Measurements from ENCODE around the gene UBE2E2. TPM values are rescaled to one million over a fixed set of nuclear protein-coding genes. Genes with fewer than 3 reads are reported as not detected.

The UBE2E2 gene
- total and polyA plus RNA-seq, 2 experiments from 2014 or later: 29.0 to 75.4 TPM

- H3K9me2 ChIP-seq (ENCODE audit: insufficient read depth): no peaks in the 10 kb centered on the region
- no peak overlapping the region for H3K4me3 ChIP-seq
- no peaks in the 10 kb centered on the region for H3F3A ChIP-seq (ENCODE audit: insufficient read depth)
- H3K9ac ChIP-seq: no peak overlapping the region
- no peak for DNase-seq
- no peaks in the 10 kb centered on the region for H3K27me3 ChIP-seq (replicated peaks; ENCODE audit: insufficient read depth)
- TF ChIP-seq EZH2phosphoT487 (IDR thresholded peaks at IDR 0.05; ENCODE audit: insufficient read depth, low read depth) (no peak), EZH2 (IDR thresholded peaks at IDR 0.05; ENCODE audit: insufficient read depth, poor library complexity, severe bottlenecking) (no peak)
- H3K27ac ChIP-seq: no peak overlapping the region
- peaks cover 5% of the 10 kb centered on the region; the same call in 1 of the 2 replicates for H4K20me1 ChIP-seq (ENCODE audit: insufficient read depth)
- in situ Hi-C loops (cut with MboI): no loop called here
- peaks cover 12% of the 10 kb centered on the region; the same call in 1 of the 2 replicates for H3K79me2 ChIP-seq (ENCODE audit: insufficient read depth)
- no peak overlapping the region for H3K4me2 ChIP-seq (ENCODE audit: unreplicated experiment)
- H3K36me3 ChIP-seq (ENCODE audit: low read depth): no peaks in the 10 kb centered on the region
- H2AFZ ChIP-seq: no peak overlapping the region
- H3K4me1 ChIP-seq (ENCODE audit: insufficient read depth): no peaks in the 10 kb centered on the region
- H3K9me3 ChIP-seq (ENCODE audit: low read depth): no peaks in the 10 kb centered on the region
These were observed 187.9 kb downstream of the UBE2E2 start for GRCh38 chr3:23390989-23391553.

GRCh38 chr3:23395115-23395514 lies 192.0 kb downstream of the UBE2E2 start:
- H3K79me2 ChIP-seq (ENCODE audit: insufficient read depth): peaks cover 9% of the 10 kb centered on the region; the same call in 1 of the 2 replicates
- no peaks in the 10 kb centered on the region for H3K9me3 ChIP-seq (ENCODE audit: low read depth)
- H3K9ac ChIP-seq: no peak overlapping the region
- in situ Hi-C loops (cut with MboI): no loop called here
- no peaks in the 10 kb centered on the region for H3K9me2 ChIP-seq (ENCODE audit: insufficient read depth)
- no peak overlapping the region for H3K4me3 ChIP-seq
- no peak for TF ChIP-seq EZH2phosphoT487 (IDR thresholded peaks at IDR 0.05; ENCODE audit: insufficient read depth, low read depth)
- TF ChIP-seq EZH2 (IDR thresholded peaks at IDR 0.05; ENCODE audit: insufficient read depth, poor library complexity, severe bottlenecking): no peak
- H3F3A ChIP-seq (ENCODE audit: insufficient read depth): no peaks in the 10 kb centered on the region
- H4K20me1 ChIP-seq (ENCODE audit: insufficient read depth): peaks cover 4% of the 10 kb centered on the region; the same call in 1 of the 2 replicates
- no peak overlapping the region for H3K4me2 ChIP-seq (ENCODE audit: unreplicated experiment)
- no peak overlapping the region for H2AFZ ChIP-seq
- 99% methylated on average over 4 of the region's 4 CpGs for WGBS, 2 experiments (ENCODE audit: low coverage in 1 of 2, low lambda C conversion rate in 2 of 2, missing lambda C conversion rate in 2 of 2)
- no peak for DNase-seq
- no peak overlapping the region for H3K27ac ChIP-seq
- H3K27me3 ChIP-seq (replicated peaks; ENCODE audit: insufficient read depth): no peaks in the 10 kb centered on the region
- no peaks in the 10 kb centered on the region for H3K4me1 ChIP-seq (ENCODE audit: insufficient read depth)
- no peaks in the 10 kb centered on the region for H3K36me3 ChIP-seq (ENCODE audit: low read depth)

- no peak for DNase-seq
- Histone ChIP-seq H3K9ac (no peak overlapping the region), H4K20me1 (ENCODE audit: insufficient read depth) (peaks cover 4% of the 10 kb centered on the region; the same call in 1 of the 2 replicates), H3K79me2 (ENCODE audit: insufficient read depth) (peaks cover 9% of the 10 kb centered on the region; the same call in 1 of the 2 replicates), H3K4me2 (ENCODE audit: unreplicated experiment) (no peak overlapping the region), H3F3A (ENCODE audit: insufficient read depth) (no peaks in the 10 kb centered on the region), H3K9me3 (ENCODE audit: low read depth) (no peaks in the 10 kb centered on the region), H2AFZ (no peak overlapping the region), H3K36me3 (ENCODE audit: low read depth) (no peaks in the 10 kb centered on the region), H3K4me3 (no peak overlapping the region), H3K27me3 (replicated peaks; ENCODE audit: insufficient read depth) (no peaks in the 10 kb centered on the region), H3K4me1 (ENCODE audit: insufficient read depth) (no peaks in the 10 kb centered on the region), H3K9me2 (ENCODE audit: insufficient read depth) (no peaks in the 10 kb centered on the region), H3K27ac (no peak overlapping the region)
- TF ChIP-seq EZH2phosphoT487 (IDR thresholded peaks at IDR 0.05; ENCODE audit: insufficient read depth, low read depth) (no peak), EZH2 (IDR thresholded peaks at IDR 0.05; ENCODE audit: insufficient read depth, poor library complexity, severe bottlenecking) (no peak)
- in situ Hi-C loops (cut with MboI): no loop called here
- 91 to 93% methylated on average over 3 of the region's 3 CpGs for WGBS, 2 experiments (ENCODE audit: low coverage in 1 of 2, low lambda C conversion rate in 2 of 2, missing lambda C conversion rate in 2 of 2)
These were observed 193.6 kb downstream of the UBE2E2 start for GRCh38 chr3:23396746-23397145.

- no peaks in the 10 kb centered on the region for H3K4me1 ChIP-seq (ENCODE audit: insufficient read depth)
- peaks cover 4% of the 10 kb centered on the region; the same call in 1 of the 2 replicates for H4K20me1 ChIP-seq (ENCODE audit: insufficient read depth)
These were observed 196.1 kb downstream of the UBE2E2 start for GRCh38 chr3:23399221-23399620.

More at GRCh38 chr3:23399221-23399620, 196.1 kb downstream of the UBE2E2 start:
- H3K9me3 ChIP-seq (ENCODE audit: low read depth): no peaks in the 10 kb centered on the region
- H3K36me3 ChIP-seq (ENCODE audit: low read depth): no peaks in the 10 kb centered on the region
- H3F3A ChIP-seq (ENCODE audit: insufficient read depth): no peaks in the 10 kb centered on the region
- peaks cover 13% of the 10 kb centered on the region; the same call in 1 of the 2 replicates for H3K79me2 ChIP-seq (ENCODE audit: insufficient read depth)
- WGBS, 2 experiments (ENCODE audit: low coverage in 1 of 2, low lambda C conversion rate in 2 of 2, missing lambda C conversion rate in 2 of 2): 96 to 100% methylated on average over 1 of the region's 1 CpG
- no peaks in the 10 kb centered on the region for H3K9me2 ChIP-seq (ENCODE audit: insufficient read depth)
- no peak for TF ChIP-seq EZH2 (IDR thresholded peaks at IDR 0.05; ENCODE audit: insufficient read depth, poor library complexity, severe bottlenecking)
- no peak for TF ChIP-seq EZH2phosphoT487 (IDR thresholded peaks at IDR 0.05; ENCODE audit: insufficient read depth, low read depth)
- H3K27me3 ChIP-seq (replicated peaks; ENCODE audit: insufficient read depth): no peaks in the 10 kb centered on the region
- no peak for DNase-seq
- no peak overlapping the region for H3K9ac ChIP-seq
- no peak overlapping the region for H2AFZ ChIP-seq
- no peak overlapping the region for H3K27ac ChIP-seq
- no peak overlapping the region for H3K4me2 ChIP-seq (ENCODE audit: unreplicated experiment)
- in situ Hi-C loops (cut with MboI): no loop called here
- H3K4me3 ChIP-seq: no peak overlapping the region
